HG03439 (cell line): ENCODE data around the gene TCL1A.
"Not testable (repeated sequence)": the region's sequence is repeated elsewhere in the genome, so short reads cannot be mapped to it uniquely, and the experiment has no call there.

Experiments used
- ATAC-seq: cut with Tn5 transposase; IDR thresholded peaks from one replicate; pipeline ENCODE4 v1.9.1; 2021; ENCODE audit warnings: mild to moderate bottlenecking, moderate library complexity; ENCODE audit not compliant: unreplicated experiment

TCL1A gene

GRCh38 chr14:95713596-95714371 lies at the start of gene TCL1A:
TSS of gene TCL1A (minus strand) at chr14:95714125. CDS start at chr14:95714066, 59 bp downstream.
- no peak for ATAC-seq

GRCh38 chr14:95763032-95763431 lies 49.1 kb upstream of the TCL1A start:
- not testable (repeated sequence) for ATAC-seq

GRCh38 chr14:95761436-95761835 lies 47.5 kb upstream of the TCL1A start:
- ATAC-seq = no peak

- ATAC-seq = no peak
Observed at GRCh38 chr14:95760596-95760995, 46.7 kb upstream of the TCL1A start.

- ATAC-seq = no peak
Observed at GRCh38 chr14:95759941-95760340, 46.0 kb upstream of the TCL1A start.

GRCh38 chr14:95758331-95758730 lies 44.4 kb upstream of the TCL1A start:
- no peak for ATAC-seq

- ATAC-seq = no peak
Observed at GRCh38 chr14:95756751-95757150, 42.8 kb upstream of the TCL1A start.

GRCh38 chr14:95756127-95756526 lies 42.2 kb upstream of the TCL1A start:
- ATAC-seq = no peak

- no peak for ATAC-seq
Observed at GRCh38 chr14:95741781-95742180, 27.9 kb upstream of the TCL1A start.

GRCh38 chr14:95741038-95741490 lies 27.1 kb upstream of the TCL1A start:
- no peak for ATAC-seq

GRCh38 chr14:95739356-95739755 lies 25.4 kb upstream of the TCL1A start:
- no peak for ATAC-seq

- no peak for ATAC-seq
Observed at GRCh38 chr14:95733212-95733611, 19.3 kb upstream of the TCL1A start.

GRCh38 chr14:95730126-95730525 lies 16.2 kb upstream of the TCL1A start:
- ATAC-seq = no peak

- not testable (repeated sequence) for ATAC-seq
Observed at GRCh38 chr14:95729402-95730028, 15.6 kb upstream of the TCL1A start.

GRCh38 chr14:95727056-95727700 lies 13.3 kb upstream of the TCL1A start:
- no peak for ATAC-seq

GRCh38 chr14:95725685-95726336 lies 11.9 kb upstream of the TCL1A start:
- peak; percentile 70 for ATAC-seq

GRCh38 chr14:95722525-95723190 lies 8.7 kb upstream of the TCL1A start:
- ATAC-seq = no peak

GRCh38 chr14:95712398-95712797 lies 1.5 kb downstream of the TCL1A start:
- ATAC-seq = no peak

- no peak for ATAC-seq
Observed at GRCh38 chr14:95711476-95712176, 2.3 kb downstream of the TCL1A start.

GRCh38 chr14:95710106-95710505 lies 3.8 kb downstream of the TCL1A start:
- ATAC-seq = no peak
